H1 (cell line): ENCODE measurements around the gene AK8. TPM values are rescaled to one million over a fixed set of nuclear protein-coding genes. Genes with fewer than 3 reads are reported as not detected.

Source experiments
- CHD7 ChIP-seq: fragments of 300-600 bp; sonication (generic); IDR thresholded peaks from 2 replicates; pipeline ENCODE4 v1.7.1; 2012; ENCODE audit warnings: low read length, moderate library complexity, mild to moderate bottlenecking, inconsistent platforms; ENCODE audit not compliant: insufficient replicate concordance
- RFX5 ChIP-seq: IDR thresholded peaks from 2 replicates; pipeline ENCODE4 v1.6.1; 2011; ENCODE audit warnings: low read depth, low read length, improper control_type of control experiment, borderline replicate concordance
- TBP ChIP-seq: IDR thresholded peaks from 2 replicates; pipeline ENCODE4 v1.6.1; 2011; ENCODE audit warnings: low read depth, low read length, improper control_type of control experiment
- polyA plus RNA-seq, 7 experiments: library from polyadenylated mRNA; depleted of rRNA in 3 of 7; stranded (reverse) in 5 of 7; unstranded in 2 of 7; fragments of >200 nt in 5 of 7; fragments of 200-250 nt in 2 of 7; gene quantifications; 1 replicate in 5 of 7; 2 replicates in 1 of 7; 4 replicates in 1 of 7; pipeline versions ENCODE4 v1.2.1 to v1.2.3, GENCODE V29; 2011 to 2013; ENCODE audit warnings: missing spikeins in 2 of 7, mixed read lengths in 2 of 7
- total RNA-seq: library from RNA; stranded (reverse); fragmentation: NEBNext Ultra II Directional; extraction: Animal tissue kit (Norgen Biotek cat#: 25700); gene quantifications from 2 replicates; pipeline ENCODE4 v1.2.1, GENCODE V29; 2021

The AK8 gene
- total and polyA plus RNA-seq, 2 of the 8 experiments (the other 6 are each of a cell fraction or from before 2014, with no cell fraction given) = 0.35 to 0.48 TPM

- TF ChIP-seq CHD7 (no peak), TBP (no peak), RFX5 (no peak)
These were observed 51.3 kb downstream of the AK8 start (continued) for GRCh38 chr9:132826621-132827365.
